HG02623 (cell line): Measurements from ENCODE around the gene CEACAM1.
"Not testable (repeated sequence)": the region's sequence is repeated elsewhere in the genome, so short reads cannot be mapped to it uniquely, and the experiment has no call there.

Experiments
- ATAC-seq: cut with Tn5 transposase; IDR thresholded peaks from one replicate; pipeline ENCODE4 v1.9.1; 2021; ENCODE audit warnings: moderate library complexity; ENCODE audit not compliant: unreplicated experiment

The CEACAM1 gene

DNA sequence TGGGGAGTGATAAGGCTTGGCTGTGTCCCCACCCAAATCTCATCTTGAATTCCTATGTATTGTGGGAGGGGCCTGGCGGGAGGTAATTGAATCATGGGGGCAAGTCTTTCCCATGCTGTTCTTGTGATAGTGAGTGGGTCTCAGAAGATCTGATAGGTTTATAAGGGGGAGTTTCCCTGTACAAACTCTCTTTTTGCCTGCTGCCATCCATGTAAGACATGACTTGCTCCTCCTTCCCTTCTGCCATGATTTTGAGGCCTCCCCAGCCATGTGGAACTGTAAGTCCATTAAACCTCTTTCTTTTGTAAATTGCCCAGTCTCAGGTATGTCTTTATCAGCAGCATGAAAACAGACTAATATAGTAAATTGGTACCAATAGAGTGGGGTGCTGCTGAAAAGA is 20.8 kb upstream of the CEACAM1 start:
- not testable (repeated sequence) for ATAC-seq

DNA sequence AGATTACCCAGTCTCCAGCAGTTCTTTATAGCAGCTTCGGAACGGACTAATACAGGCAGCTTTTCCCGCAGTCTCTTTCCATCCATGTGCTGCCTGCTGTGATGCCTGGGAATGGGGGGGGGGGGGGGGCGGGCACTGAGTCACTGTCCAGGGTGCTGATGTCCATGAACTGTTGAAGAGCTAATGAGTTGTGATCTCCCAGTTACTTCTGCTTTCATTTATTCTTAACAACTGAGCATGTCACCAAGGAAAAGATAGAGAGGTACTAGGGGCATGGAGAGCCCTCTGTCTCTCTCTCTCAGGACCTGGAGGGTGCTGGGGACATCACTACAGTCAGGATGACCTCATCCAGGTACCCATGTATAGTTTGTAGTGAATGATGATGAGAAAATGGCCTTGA is 20.3 kb upstream of the CEACAM1 start:
- no peak for ATAC-seq

DNA sequence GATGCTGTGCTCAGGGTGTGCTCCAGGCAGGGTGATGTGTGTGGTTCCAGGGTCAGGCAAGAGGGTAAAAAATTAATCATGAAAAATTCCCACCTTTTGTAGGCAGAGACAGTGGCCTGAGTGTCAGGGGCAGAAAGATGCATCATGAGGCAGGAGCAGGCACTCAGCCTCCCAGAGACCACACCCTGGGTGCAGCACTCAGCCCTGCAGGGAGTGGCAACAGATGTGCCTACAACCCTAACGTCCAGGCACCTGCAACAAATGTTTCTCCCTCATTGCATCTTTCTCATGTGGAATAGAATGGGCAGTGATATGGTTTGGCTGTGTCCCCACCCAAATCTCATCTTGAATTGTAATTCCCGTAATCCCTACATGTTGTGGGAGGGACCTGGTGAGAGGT is 19.6 kb upstream of the CEACAM1 start:
- no peak for ATAC-seq

DNA sequence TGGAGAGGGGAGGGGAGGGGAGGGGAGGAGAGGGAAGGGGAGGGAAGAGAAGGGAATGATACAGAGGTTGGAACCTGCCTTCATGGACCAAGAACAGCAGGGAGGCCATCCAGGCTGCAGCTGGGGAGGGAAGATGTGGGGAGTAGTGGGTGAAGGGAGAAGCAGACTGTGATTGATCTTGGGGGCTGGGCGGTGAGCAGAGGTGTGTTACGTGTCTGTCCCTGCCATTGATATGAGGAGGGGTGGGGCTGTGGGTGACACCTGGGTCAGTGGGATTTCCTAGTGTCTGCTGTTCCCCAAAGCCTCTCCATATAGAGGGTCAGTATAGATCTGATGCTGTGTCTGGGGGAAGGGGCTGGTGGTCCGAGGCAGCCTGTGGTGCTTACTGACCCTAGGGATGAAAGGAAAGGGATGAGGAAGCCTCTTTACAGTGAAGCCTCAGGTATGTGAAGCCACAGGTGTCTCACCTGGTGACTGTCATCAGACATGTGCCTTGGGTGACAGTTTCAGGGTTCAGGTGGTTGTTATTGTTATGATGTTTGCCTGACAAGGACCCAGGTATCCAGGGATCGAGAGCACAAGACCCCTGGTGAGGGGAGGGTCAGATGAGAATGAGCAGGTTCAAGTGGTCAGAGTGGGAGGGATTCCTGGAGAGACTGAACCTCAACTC is 18.7 kb upstream of the CEACAM1 start:
- no peak for ATAC-seq

DNA sequence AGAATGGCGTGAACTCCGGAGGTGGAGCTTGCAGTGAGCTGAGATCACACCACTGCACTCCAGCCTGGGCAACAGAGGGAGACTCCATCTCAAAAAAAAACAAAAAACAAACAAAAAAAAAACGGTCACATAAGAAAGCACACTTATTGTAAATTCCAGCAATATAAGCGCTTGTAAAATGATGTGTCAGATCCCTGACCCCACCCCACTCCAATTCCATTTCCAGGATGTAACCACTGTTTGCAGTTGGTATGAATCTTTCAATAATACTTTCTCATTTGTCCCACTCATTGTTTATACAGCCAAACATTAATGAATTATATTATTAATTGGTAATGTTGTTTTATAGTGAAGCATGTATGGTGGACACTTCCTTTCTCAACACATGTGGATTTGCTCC is 15.9 kb upstream of the CEACAM1 start:
- ATAC-seq, result no peak

DNA sequence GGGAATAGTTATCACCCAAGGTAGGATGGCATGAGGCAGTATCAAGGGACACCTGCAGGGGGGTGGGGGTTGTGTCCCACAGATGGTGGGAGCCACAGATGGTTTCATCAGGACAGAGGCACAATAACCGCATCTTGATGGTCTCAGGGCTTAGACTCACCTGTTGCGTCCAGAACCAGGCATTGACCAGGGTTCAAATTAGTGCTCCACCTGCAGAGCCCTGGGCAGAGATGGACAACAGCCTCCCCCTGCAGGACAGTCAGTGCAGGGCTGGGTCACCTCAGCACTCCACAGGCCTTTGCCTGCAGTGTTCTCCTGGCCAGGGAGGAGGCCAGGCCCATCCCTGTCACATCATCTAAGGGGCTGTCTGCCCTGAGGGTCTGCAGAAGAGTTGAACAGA is 14.5 kb upstream of the CEACAM1 start:
- no peak for ATAC-seq

DNA sequence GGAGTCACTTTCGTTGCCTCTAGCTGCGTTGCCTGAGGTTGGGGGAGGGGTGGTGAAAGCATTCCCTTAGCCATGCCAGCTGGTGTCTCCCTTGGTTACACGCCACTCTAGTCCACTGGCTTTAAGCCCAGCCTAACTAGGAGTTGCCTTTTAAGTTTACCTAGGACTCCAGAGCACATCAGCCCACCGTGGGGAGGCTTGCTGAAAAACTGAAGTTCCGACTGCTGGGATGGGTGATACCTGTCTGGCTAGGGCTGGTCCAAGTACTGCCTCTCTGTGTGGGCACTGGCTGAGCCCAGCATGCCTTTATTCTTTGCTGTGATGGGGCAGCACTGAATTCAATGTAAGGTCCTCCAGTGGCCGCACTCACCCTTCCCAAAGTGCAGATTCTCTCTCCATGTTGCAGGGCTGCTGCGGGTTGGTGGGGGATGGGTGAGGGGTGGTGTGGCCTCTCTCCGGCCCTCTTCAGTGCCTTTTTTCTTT is 11.8 kb upstream of the CEACAM1 start:
- no peak for ATAC-seq

DNA sequence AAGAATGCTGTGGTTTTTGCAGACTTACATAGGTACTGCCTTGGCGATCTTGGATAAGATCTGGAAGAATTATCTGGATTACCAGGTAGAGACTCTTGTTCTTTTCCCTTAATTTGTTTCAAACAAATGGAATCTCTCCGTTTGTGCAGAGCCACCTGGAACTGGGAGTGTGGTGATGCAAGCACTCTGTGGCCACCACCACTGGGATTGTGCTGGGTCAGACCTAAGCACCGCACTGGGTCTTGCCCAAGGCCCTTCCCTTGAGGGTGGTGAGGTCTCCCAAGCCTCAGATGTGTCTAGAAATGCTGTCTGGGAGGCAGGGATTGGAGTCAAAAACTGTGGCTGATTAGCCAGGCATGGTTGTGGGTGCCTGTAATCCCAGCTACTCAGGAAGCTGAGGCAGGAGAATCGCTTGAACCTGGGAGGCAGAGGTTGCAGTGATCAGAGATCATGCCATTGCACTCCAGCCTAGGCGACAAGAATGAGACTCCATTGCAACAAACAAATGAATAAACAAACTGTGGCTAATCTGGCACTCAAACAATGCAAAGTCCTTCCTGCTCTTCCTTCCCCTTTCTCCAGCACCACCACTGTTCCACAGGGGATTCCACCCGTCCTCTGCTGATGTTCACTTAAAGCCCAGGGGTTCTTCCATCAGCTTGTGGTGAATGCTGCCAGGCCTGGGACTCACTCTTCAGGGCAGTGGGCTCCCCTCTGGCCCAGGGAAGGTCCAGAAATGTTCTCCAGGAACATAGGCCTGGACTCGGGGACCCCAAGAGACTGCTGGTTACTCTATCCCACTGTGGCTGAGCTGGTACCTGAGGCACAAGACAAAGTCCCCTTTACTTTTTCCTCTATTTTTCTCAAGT is 10.8 kb upstream of the CEACAM1 start:
- no peak for ATAC-seq

DNA sequence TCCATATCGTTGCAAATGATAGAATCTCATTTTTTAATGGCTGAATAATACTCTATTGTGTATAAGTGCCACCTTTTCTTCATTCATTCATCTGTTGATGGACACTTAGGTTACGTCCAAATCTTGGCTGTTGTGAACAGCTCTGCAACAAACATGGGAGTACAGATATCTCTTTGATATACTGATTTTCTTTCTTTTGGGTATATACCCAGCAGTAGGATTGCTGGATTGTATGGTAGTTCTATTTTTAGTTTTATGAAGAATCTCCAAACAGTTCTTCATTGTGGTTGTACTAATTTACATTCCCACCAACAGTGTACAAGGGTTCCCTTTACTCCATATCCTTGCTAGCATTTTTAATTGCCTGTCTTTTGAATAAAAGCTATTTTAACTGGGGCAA is 7.0 kb upstream of the CEACAM1 start:
- not testable (repeated sequence) for ATAC-seq

DNA sequence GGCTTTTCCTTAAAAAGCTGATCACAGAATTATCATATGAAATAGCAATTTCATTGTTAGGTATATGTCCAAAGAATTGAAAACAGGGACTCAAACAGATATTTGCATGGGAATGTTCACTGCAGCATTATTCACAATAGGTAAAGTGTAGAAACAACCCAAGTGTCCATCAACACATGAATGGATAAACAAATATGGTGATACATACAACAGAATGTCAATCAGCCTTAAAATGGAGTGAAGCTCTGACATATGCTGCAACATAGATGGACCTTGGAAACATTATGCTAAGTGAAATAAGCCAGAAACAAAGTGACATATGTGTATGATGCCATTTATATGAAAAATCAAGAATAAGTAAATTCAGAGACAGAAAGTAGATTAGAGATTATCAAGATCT is 6.1 kb upstream of the CEACAM1 start:
- ATAC-seq, result no peak

DNA sequence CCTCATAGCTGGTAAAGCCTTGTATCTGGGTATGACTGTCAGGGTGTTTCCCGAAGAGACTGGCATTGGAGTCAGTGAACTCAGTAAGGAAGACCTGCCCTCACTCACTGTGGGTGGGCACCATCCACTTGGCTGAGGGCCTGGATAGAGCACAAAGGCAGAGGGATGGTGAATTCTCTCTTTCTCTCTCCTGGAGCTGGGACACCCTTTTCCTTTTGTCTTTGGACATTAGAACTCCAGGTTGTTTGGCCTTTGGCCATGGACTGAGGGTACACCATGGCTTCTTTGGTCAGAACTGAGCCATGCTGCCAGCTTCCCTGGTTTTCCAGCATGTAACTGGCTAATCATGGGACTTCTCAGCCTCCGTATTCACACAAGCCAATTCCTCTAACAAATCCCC is 4.6 kb upstream of the CEACAM1 start:
- ATAC-seq, result no peak

DNA sequence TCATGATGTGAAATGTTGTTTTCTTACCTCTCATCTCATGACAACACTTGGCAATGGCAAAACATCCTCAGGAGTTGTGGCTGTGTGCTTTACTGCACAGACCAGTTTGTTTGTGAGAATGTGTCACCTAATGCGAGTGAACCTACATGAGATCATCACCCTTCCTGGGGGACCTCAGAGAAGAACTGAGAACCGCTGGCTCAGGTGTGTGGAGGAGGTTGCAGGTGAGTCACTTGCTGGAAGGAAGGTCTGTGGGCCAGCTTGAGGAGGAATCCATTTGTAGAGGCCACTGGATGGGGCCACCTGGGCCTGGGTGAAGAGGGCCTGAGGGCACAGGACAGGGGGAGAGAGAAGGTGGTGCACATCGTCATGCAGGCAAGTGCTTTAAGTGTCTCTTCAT is 3.0 kb upstream of the CEACAM1 start:
- no peak for ATAC-seq

DNA sequence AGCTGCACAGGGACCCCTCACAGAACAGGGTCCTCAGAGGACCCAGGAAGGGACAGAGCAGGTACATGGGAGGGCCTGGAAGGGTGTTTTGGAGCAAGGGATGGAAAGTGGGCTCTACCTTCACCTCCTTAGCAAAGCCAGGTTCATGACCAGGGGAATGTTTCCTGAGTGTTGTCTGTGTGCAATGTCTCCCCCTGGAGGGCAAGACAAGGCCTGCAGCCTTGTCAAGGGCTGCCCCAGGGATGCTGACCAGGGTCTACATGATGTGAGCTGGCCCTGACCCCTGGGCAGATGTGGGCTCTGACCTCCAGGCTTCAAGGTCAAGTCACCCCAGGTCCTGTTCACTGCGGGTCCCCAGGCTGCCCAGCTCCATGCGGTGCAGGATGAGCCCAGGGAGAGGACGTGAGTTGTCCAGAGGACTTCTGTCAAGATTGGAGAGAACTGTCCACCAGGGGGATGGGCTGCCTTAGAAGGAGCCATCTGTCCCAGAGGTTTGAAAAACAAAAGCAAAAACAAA is 1.0 kb upstream of the CEACAM1 start:
- ATAC-seq, result no peak

DNA sequence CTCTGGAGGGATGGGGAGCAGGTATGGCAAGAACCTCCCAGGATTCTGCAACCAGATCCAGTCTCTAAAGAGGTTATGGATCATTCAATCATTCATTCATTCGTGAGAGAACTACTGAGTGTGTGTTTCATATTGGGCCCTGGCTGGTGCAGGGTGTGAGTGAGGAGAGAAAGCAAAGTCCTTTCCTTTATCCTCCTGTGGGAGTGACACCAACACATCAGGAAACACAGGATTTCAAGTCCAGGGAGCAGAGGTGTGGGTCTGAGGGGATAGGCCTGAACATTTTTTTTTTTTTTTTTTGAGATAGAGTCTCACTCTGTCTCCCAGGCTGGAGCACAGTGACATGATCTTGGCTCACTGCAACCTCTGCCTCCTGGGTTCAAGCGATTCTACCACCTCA is 3.3 kb downstream of the CEACAM1 start:
- no peak for ATAC-seq

DNA sequence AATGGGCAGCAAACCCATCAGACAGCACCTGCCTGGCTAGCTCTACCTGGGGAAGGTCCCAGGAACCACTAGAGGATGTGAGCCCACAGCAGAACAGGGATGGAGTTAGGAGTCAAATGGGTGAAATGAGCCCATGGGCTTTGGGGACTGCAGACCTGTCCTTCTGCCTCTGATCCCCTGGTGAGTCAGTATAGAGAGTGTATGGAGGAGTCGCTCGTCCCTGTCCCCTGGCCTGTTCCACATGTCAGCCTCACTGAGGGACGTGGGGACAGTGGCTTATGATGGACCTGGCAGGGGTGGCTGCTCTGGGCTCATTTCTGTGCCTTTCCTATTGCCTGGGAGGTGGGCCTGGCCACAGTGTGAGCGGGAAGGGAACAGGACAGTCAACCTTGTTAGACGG is 4.0 kb downstream of the CEACAM1 start:
- no peak for ATAC-seq

DNA sequence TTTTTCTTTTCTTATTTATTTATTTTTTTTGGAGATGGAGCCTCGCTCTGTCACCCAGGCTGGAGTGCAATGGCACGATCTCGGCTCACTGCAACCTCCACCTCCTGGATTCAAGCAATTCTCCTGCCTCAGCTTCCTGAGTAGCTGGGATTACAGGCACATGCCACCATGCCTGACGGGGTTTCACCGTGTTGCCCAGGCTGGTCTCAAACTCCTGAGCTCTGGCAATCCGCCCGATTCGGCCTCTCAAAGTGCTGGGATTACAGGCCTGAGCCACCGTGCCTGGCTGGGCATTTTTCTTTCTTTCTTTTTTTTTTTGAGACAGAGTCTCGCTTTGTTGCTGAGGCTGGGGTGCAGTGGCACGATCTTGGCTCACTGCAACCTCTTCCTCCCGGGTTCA is 6.0 kb downstream of the CEACAM1 start:
- not testable (repeated sequence) for ATAC-seq

DNA sequence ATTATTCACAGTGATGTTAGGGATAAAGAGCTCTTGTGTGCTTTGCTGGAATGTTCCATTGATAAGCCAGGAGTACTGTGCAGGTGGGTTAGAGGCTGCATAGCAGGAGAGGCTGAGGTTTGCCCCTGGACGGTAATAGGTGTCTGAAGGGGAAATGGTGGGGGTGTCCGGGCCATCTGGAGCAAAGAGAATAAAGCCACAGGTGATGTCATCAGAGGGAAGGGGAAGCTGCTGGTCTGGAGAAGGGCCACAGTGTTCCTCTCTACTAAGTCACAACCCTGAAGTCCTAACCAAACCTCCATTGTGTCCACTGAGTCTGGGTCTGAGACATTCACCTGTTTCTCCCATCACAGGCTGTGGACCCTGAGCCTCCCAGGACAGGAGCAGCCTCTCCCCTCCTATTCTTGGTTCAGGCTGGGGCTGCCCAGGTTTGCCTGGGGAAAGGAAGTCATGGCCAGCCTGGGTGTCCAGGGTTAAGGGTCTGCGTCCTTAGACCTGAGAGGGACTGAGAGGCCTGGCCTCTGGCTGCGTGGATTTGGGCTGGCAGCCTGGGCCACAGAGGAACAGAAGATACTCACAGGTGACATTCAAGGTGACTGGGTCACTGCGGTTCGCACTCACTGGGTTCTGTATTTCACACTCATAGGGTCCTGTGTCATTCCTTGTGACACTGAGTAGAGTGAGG is 6.8 kb downstream of the CEACAM1 start:
- no peak for ATAC-seq

DNA sequence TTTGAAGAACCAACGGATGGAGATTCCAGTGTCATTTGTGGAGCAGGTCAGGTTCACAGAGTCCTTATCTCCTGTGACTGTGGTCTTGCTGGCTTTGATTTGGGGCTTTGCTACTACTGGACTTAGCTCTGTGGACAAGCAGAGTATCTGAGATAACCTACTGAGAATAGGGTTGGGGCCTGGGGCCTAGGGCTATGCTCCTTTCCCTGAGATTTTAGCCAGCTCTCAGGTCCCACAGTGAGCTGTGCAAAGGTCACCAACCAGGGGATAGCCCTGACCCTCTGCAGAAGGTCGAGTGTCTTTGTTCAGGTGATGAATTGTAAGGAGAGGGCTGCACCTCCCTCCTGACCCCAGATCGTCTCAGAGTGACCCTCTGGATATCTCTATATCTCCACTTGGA is 9.2 kb downstream of the CEACAM1 start:
- no peak for ATAC-seq

DNA sequence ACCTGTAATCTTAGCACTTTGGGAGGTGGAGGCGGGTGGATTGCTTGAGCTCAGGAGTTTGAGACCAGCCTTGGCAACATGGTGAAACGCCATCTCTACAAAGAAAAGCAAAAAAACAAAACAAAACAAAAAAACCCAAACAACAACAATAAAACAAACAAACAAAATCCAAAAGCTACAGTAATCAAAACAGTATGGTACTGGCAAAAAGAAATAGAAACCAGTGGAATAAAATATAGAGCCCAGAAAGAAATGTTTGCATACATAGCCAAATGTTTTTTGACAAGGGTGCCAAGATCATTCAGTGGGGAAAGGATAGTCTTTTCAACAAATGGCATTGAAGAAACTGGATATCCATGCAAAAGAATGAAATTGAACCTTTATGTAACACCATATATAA is 11.5 kb downstream of the CEACAM1 start:
- no peak for ATAC-seq

DNA sequence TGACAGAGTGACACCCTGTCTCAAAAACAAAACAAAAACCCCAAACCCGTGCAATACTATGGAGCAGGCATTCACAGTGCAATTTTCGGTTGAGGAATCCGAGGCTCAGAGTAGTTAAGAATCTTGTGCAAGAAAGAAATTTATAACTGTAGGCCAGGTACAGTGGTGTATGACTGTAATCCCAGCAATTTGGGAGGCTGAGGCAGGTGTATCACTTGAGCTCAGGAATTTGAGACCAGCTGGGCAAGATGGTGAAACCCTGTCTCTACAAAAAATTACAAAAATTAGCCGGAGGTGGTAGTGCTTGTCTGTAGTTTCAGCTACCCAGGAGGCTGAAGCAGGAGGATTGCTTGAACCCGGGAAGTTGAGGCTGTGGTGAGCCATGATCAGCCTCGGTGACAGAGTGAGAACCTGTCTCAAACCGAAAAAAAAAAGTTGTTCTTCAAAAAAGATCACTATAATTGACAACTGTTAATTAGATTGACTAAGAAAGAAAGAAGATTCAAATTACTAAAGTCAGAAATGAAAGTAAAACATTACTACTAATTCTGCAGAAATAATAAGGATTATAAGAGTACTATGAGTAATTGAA is 12.9 kb downstream of the CEACAM1 start:
- no peak for ATAC-seq

DNA sequence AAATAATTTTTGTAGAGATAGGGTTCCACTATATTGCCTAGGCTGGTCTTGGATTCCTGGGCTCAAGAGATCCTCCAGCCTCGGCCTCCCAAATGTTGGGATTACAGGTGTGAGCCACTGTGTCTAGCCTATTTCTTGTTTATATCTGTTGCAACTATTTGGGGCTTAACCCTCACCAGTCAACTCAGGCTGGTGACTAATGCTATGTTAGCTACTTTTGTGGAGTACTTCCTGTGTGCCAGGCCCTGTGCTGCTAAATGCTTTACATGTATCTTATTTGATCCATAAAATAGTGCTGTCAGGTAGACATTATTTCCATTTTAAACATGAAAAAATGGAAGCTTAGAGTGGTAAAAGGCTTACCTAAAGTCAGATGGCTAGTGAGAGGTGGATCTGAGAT is 13.8 kb downstream of the CEACAM1 start:
- no peak for ATAC-seq
